HEK293 (cell line): ENCODE measurements around the gene NCKAP5L.

Source experiments
- EGR2 ChIP-seq: fragments of 450-650 bp; formaldehyde crosslinking; IDR thresholded peaks from 2 replicates; pipeline ENCODE4 v1.5.1; 2016; ENCODE audit warnings: low read depth, missing biosample characterization, missing genetic modification characterization
- GLI4 ChIP-seq: fragments of 450-650 bp; formaldehyde crosslinking; IDR thresholded peaks from 2 replicates; pipeline ENCODE4 v1.5.1; 2016; ENCODE audit warnings: missing biosample characterization, missing genetic modification characterization
- IKZF3 ChIP-seq: fragments of 450-650 bp; IDR thresholded peaks from 2 replicates; pipeline ENCODE4 v1.5.0; 2018; ENCODE audit warnings: missing biosample characterization, mild to moderate bottlenecking, missing genetic modification characterization, moderate library complexity
- MYNN ChIP-seq: fragments of 450-650 bp; formaldehyde crosslinking; IDR thresholded peaks from 2 replicates; pipeline ENCODE4 v1.5.1; 2016; ENCODE audit warnings: missing biosample characterization, missing genetic modification characterization, borderline replicate concordance
- OSR2 ChIP-seq: fragments of 450-650 bp; formaldehyde crosslinking; IDR thresholded peaks from 2 replicates; pipeline ENCODE4 v1.5.1; 2016; ENCODE audit warnings: missing biosample characterization, missing genetic modification characterization
- SCRT1 ChIP-seq: fragments of 450-650 bp; formaldehyde crosslinking; IDR thresholded peaks from 2 replicates; pipeline ENCODE4 v1.5.1; 2016; ENCODE audit warnings: missing biosample characterization, missing genetic modification characterization, borderline replicate concordance
- SP3 ChIP-seq: fragments of 450-650 bp; formaldehyde crosslinking; IDR thresholded peaks from 2 replicates; pipeline ENCODE4 v1.5.1; 2016; ENCODE audit warnings: missing biosample characterization, missing genetic modification characterization
- TSHZ1 ChIP-seq: fragments of 450-650 bp; formaldehyde crosslinking; IDR thresholded peaks from 2 replicates; pipeline ENCODE4 v1.5.1; 2016; ENCODE audit warnings: missing biosample characterization, missing genetic modification characterization, borderline replicate concordance
- ZBTB20 ChIP-seq: fragments of 450-650 bp; formaldehyde crosslinking; IDR thresholded peaks from 2 replicates; pipeline ENCODE4 v1.5.1; 2016; ENCODE audit warnings: missing biosample characterization, missing genetic modification characterization
- ZBTB21 ChIP-seq: fragments of 450-650 bp; formaldehyde crosslinking; IDR thresholded peaks from 2 replicates; pipeline ENCODE4 v1.5.1; 2017; ENCODE audit warnings: missing biosample characterization, missing genetic modification characterization
- ZFP41 ChIP-seq: fragments of 450-650 bp; formaldehyde crosslinking; IDR thresholded peaks from 2 replicates; pipeline ENCODE4 v1.5.1; 2016; ENCODE audit warnings: missing biosample characterization, missing genetic modification characterization, borderline replicate concordance
- ZNF121 ChIP-seq: fragments of 450-650 bp; formaldehyde crosslinking; IDR thresholded peaks from 2 replicates; pipeline ENCODE4 v1.5.1; 2016; ENCODE audit warnings: missing biosample characterization, missing genetic modification characterization
- ZNF16 ChIP-seq: fragments of 450-650 bp; formaldehyde crosslinking; IDR thresholded peaks from 2 replicates; pipeline ENCODE4 v1.5.1; 2016; ENCODE audit warnings: low read depth, missing biosample characterization, missing genetic modification characterization
- ZNF223 ChIP-seq: fragments of 450-650 bp; formaldehyde crosslinking; IDR thresholded peaks from 2 replicates; pipeline ENCODE4 v1.5.1; 2016; ENCODE audit warnings: missing biosample characterization, missing genetic modification characterization
- ZNF248 ChIP-seq: fragments of 450-650 bp; formaldehyde crosslinking; IDR thresholded peaks from 2 replicates; pipeline ENCODE4 v1.5.1; 2017; ENCODE audit warnings: missing biosample characterization, missing genetic modification characterization
- ZNF302 ChIP-seq: fragments of 450-650 bp; formaldehyde crosslinking; IDR thresholded peaks from 2 replicates; pipeline ENCODE4 v1.5.1; 2016; ENCODE audit warnings: missing biosample characterization, missing genetic modification characterization, low read depth
- ZNF335 ChIP-seq: fragments of 450-650 bp; formaldehyde crosslinking; conservative IDR thresholded peaks from 2 replicates; pipeline ENCODE4 v1.5.1; 2016; ENCODE audit warnings: missing biosample characterization, missing genetic modification characterization
- ZNF341 ChIP-seq: fragments of 450-650 bp; formaldehyde crosslinking; IDR thresholded peaks from 2 replicates; pipeline ENCODE4; 2016; ENCODE audit warnings: low read depth, missing biosample characterization, missing genetic modification characterization
- ZNF426 ChIP-seq: fragments of 450-650 bp; formaldehyde crosslinking; IDR thresholded peaks from 2 replicates; pipeline ENCODE4 v1.5.1; 2017; ENCODE audit warnings: missing biosample characterization, missing genetic modification characterization, mild to moderate bottlenecking, inconsistent platforms, moderate library complexity
- ZNF555 ChIP-seq: fragments of 450-650 bp; formaldehyde crosslinking; conservative IDR thresholded peaks from 2 replicates; pipeline ENCODE4 v1.5.1; 2017; ENCODE audit warnings: missing biosample characterization, mild to moderate bottlenecking, missing genetic modification characterization, inconsistent platforms
- ZNF571 ChIP-seq: fragments of 450-650 bp; formaldehyde crosslinking; IDR thresholded peaks from 2 replicates; pipeline ENCODE4 v1.5.0; 2017; ENCODE audit warnings: missing biosample characterization, missing genetic modification characterization
- ZNF621 ChIP-seq: fragments of 450-650 bp; formaldehyde crosslinking; IDR thresholded peaks from 2 replicates; pipeline ENCODE4 v1.5.1; 2017; ENCODE audit warnings: missing biosample characterization, missing genetic modification characterization
- ZNF677 ChIP-seq: fragments of 450-650 bp; IDR thresholded peaks from 2 replicates; pipeline ENCODE4 v1.5.0; 2018; ENCODE audit warnings: missing biosample characterization, mild to moderate bottlenecking, missing genetic modification characterization, moderate library complexity
- ZNF76 ChIP-seq: fragments of 450-650 bp; formaldehyde crosslinking; IDR thresholded peaks from 2 replicates; pipeline ENCODE4; 2016; ENCODE audit warnings: low read depth, missing biosample characterization, missing genetic modification characterization, borderline replicate concordance
- ZNF777 ChIP-seq: fragments of 450-650 bp; formaldehyde crosslinking; IDR thresholded peaks from 2 replicates; pipeline ENCODE4 v1.5.1; 2017; ENCODE audit warnings: missing biosample characterization, missing genetic modification characterization, borderline replicate concordance
- ZNF792 ChIP-seq: fragments of 450-650 bp; formaldehyde crosslinking; IDR thresholded peaks from 2 replicates; pipeline ENCODE4 v1.5.1; 2016; ENCODE audit warnings: missing biosample characterization, missing genetic modification characterization
- TF ChIP-seq, protein P1 (sequence below): fragments of 450-650 bp; formaldehyde crosslinking; IDR thresholded peaks from 2 replicates; pipeline ENCODE4 v1.5.1; 2016; ENCODE audit warnings: missing biosample characterization, missing genetic modification characterization
- TF ChIP-seq, protein P2 (sequence below): fragments of 450-650 bp; formaldehyde crosslinking; optimal IDR thresholded peaks from 2 replicates; pipeline ENCODE3; 2016; ENCODE audit warnings: missing biosample characterization, mild to moderate bottlenecking, missing genetic modification characterization
- TF ChIP-seq, protein P3 (sequence below): fragments of 450-650 bp; formaldehyde crosslinking; IDR thresholded peaks from 2 replicates; pipeline ENCODE4 v1.5.1; 2017; ENCODE audit warnings: missing biosample characterization, missing genetic modification characterization
- TF ChIP-seq, protein P4 (sequence below): fragments of 450-650 bp; formaldehyde crosslinking; IDR thresholded peaks from 2 replicates; pipeline ENCODE4 v1.5.1; 2016; ENCODE audit warnings: missing biosample characterization, missing genetic modification characterization
- TF ChIP-seq, protein P5 (sequence below): fragments of 450-650 bp; formaldehyde crosslinking; IDR thresholded peaks from 2 replicates; pipeline ENCODE4 v1.5.1; 2016; ENCODE audit warnings: missing biosample characterization, missing genetic modification characterization

NCKAP5L gene

GRCh38 chr12:49832836-49833421 is 4.7 kb upstream of the NCKAP5L start (continued):
- TF ChIP-seq, protein P1, sequence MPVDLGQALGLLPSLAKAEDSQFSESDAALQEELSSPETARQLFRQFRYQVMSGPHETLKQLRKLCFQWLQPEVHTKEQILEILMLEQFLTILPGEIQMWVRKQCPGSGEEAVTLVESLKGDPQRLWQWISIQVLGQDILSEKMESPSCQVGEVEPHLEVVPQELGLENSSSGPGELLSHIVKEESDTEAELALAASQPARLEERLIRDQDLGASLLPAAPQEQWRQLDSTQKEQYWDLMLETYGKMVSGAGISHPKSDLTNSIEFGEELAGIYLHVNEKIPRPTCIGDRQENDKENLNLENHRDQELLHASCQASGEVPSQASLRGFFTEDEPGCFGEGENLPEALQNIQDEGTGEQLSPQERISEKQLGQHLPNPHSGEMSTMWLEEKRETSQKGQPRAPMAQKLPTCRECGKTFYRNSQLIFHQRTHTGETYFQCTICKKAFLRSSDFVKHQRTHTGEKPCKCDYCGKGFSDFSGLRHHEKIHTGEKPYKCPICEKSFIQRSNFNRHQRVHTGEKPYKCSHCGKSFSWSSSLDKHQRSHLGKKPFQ (tag by site-specific recombination): no peak
- TF ChIP-seq ZNF677 (tag by site-specific recombination): no peak
- TF ChIP-seq ZNF76 (tag by site-specific recombination): no peak
- no peak for TF ChIP-seq EGR2 (tag by site-specific recombination)
- TF ChIP-seq ZNF248 (tag by site-specific recombination): no peak
- TF ChIP-seq OSR2: no peak
- TF ChIP-seq ZNF223 (tag by site-specific recombination): no peak
- TF ChIP-seq SP3 (tag by site-specific recombination): no peak
- no peak for TF ChIP-seq ZNF777 (tag by site-specific recombination)
- no peak for TF ChIP-seq TSHZ1 (tag by site-specific recombination)
- TF ChIP-seq ZNF571 (tag by site-specific recombination): no peak
- TF ChIP-seq SCRT1: no peak
- no peak for TF ChIP-seq ZNF121
- TF ChIP-seq ZNF555 (tag by site-specific recombination): no peak
- no peak for TF ChIP-seq ZNF16 (tag by site-specific recombination)
- peak; percentile 80 for TF ChIP-seq ZBTB20
- no peak for TF ChIP-seq GLI4
- TF ChIP-seq ZNF792 (tag by site-specific recombination): 0 out of 2 replicates have a peak, but pooled peaks have one; percentile 56
- no peak for TF ChIP-seq ZNF426 (tag by site-specific recombination)
- TF ChIP-seq, protein P2, sequence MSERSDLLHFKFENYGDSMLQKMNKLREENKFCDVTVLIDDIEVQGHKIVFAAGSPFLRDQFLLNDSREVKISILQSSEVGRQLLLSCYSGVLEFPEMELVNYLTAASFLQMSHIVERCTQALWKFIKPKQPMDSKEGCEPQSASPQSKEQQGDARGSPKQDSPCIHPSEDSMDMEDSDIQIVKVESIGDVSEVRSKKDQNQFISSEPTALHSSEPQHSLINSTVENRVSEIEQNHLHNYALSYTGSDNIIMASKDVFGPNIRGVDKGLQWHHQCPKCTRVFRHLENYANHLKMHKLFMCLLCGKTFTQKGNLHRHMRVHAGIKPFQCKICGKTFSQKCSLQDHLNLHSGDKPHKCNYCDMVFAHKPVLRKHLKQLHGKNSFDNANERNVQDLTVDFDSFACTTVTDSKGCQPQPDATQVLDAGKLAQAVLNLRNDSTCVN (tag by site-specific recombination): no peak
- TF ChIP-seq ZNF341 (tag by site-specific recombination): no peak
- no peak for TF ChIP-seq ZFP41
- peak; percentile 56 for TF ChIP-seq ZNF335
- TF ChIP-seq, protein P3, sequence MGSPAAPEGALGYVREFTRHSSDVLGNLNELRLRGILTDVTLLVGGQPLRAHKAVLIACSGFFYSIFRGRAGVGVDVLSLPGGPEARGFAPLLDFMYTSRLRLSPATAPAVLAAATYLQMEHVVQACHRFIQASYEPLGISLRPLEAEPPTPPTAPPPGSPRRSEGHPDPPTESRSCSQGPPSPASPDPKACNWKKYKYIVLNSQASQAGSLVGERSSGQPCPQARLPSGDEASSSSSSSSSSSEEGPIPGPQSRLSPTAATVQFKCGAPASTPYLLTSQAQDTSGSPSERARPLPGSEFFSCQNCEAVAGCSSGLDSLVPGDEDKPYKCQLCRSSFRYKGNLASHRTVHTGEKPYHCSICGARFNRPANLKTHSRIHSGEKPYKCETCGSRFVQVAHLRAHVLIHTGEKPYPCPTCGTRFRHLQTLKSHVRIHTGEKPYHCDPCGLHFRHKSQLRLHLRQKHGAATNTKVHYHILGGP: no peak
- TF ChIP-seq MYNN (tag by site-specific recombination): no peak
- TF ChIP-seq, protein P4, sequence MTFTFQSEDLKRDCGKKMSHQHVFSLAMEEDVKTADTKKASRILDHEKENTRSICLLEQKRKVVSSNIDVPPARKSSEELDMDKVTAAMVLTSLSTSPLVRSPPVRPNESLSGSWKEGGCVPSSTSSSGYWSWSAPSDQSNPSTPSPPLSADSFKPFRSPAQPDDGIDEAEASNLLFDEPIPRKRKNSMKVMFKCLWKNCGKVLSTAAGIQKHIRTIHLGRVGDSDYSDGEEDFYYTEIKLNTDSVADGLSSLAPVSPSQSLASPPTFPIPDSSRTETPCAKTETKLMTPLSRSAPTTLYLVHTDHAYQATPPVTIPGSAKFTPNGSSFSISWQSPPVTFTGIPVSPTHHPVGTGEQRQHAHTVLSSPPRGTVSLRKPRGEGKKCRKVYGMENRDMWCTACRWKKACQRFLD: no peak
- peak; percentile 18; the same call in 1 of the 2 replicates for TF ChIP-seq ZBTB21
- peak; percentile 64; the same call in 1 of the 2 replicates for TF ChIP-seq IKZF3 (tag by site-specific recombination)
- no peak for TF ChIP-seq ZNF621
- TF ChIP-seq, protein P5, sequence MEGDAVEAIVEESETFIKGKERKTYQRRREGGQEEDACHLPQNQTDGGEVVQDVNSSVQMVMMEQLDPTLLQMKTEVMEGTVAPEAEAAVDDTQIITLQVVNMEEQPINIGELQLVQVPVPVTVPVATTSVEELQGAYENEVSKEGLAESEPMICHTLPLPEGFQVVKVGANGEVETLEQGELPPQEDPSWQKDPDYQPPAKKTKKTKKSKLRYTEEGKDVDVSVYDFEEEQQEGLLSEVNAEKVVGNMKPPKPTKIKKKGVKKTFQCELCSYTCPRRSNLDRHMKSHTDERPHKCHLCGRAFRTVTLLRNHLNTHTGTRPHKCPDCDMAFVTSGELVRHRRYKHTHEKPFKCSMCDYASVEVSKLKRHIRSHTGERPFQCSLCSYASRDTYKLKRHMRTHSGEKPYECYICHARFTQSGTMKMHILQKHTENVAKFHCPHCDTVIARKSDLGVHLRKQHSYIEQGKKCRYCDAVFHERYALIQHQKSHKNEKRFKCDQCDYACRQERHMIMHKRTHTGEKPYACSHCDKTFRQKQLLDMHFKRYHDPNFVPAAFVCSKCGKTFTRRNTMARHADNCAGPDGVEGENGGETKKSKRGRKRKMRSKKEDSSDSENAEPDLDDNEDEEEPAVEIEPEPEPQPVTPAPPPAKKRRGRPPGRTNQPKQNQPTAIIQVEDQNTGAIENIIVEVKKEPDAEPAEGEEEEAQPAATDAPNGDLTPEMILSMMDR (tag by site-specific recombination): no peak
- no peak for TF ChIP-seq ZNF302 (tag by site-specific recombination)
